Hematopoietic multipotent progenitor cell treated with erythropoietin and hydrocortisone succinate and interleukin-3 and kit ligand, for 8 days (in vitro differentiated cells): ENCODE results near the gene SYPL2.
A peak's percentile ranks its signal among the peaks of the same experiment; 100 is the strongest.

ENCODE experiments used
- DNase-seq: peaks from one replicate; pipeline ENCODE4 v3.0.0-alpha.2; 2015

SYPL2 gene

GRCh38 chr1:109493227-109493626 lies 26.9 kb downstream of the SYPL2 start:
- no peak for DNase-seq

- DNase-seq, result peak; percentile 83
Observed at GRCh38 chr1:109493805-109494539, 27.6 kb downstream of the SYPL2 start, which contains the start of gene CYB561D1. Gene CYB561D1, plus strand, starts transcription at chr1:109494094. Its CDS starts 46 bp downstream, at chr1:109494140.

DNA sequence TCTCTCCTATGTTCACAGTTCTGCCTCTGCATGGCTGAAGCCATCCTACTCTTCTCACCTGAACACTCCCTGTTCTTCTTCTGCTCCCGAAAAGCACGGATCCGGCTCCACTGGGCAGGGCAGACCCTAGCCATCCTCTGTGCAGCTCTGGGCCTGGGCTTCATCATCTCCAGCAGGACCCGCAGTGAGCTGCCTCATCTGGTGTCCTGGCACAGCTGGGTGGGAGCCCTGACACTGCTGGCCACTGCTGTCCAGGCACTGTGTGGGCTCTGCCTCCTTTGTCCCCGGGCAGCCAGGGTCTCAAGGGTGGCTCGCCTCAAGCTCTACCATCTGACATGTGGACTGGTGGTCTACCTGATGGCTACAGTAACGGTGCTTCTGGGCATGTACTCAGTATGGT lies 29.4 kb downstream of the SYPL2 start:
- no peak for DNase-seq

DNA sequence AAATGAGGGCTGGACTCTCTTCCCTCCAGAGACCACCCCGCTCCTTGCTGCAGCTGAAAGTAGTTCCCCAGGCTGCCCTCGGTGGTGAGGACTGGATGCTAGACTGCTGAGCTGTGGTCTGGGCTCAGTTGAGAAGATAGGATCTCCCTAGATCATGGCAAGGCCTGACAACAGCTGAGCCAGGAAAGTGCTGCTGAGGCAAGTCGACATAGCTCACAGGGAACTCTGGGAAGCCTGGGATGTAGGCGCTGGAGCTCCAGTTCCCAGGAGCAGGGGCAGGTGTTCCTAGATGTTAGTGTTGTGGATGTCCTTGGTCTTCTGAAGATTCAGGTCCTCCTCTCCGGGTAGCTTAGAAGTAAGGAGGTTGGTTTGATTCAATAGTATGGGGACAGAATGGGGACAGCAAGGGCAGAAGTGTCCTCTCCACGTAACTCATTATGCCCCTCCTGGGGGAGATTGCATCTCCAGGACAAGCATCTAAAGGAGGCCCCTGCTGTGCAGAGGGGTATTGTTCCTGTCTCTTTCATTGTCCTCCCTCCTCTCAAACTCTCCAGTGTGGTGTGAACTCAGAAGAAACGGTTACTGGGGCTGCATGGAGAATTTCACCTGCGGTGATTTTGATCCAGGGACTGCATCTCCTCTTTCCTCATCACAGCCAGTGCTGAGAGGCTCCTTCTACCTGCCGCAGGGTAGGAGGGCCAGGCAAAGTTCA lies 31.3 kb downstream of the SYPL2 start:
- DNase-seq, result no peak

- peak; percentile 21 for DNase-seq
Observed at GRCh38 chr1:109498161-109498801, 31.9 kb downstream of the SYPL2 start.

GRCh38 chr1:109499081-109499480 lies 32.7 kb downstream of the SYPL2 start:
- DNase-seq, result no peak

- DNase-seq, result peak; percentile 70
Observed at GRCh38 chr1:109499661-109500536, 33.6 kb downstream of the SYPL2 start.

DNA sequence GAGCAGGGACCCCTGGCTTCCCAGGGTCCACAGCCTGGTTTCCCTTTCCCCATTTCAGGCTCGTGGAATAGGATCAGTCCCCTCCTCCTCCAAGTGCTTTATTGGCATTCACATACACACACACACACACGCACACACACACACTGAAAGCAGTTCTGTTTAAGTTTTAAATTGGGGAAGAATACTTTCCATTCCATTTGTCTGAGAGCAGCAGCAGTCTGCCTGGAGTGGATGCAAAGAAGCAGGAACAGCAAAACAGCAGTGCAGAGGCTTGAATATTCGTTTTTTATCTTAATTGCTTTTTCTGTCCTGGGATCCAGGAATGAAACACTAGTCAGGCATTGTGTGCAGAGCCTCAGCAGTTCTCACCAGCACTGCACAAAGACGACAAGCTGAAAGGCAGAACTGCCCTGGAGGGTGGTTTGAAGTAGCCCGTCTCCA lies 34.6 kb downstream of the SYPL2 start:
- no peak for DNase-seq

- peak; percentile 36 for DNase-seq
Observed at GRCh38 chr1:109501644-109502363, 35.5 kb downstream of the SYPL2 start.

DNA sequence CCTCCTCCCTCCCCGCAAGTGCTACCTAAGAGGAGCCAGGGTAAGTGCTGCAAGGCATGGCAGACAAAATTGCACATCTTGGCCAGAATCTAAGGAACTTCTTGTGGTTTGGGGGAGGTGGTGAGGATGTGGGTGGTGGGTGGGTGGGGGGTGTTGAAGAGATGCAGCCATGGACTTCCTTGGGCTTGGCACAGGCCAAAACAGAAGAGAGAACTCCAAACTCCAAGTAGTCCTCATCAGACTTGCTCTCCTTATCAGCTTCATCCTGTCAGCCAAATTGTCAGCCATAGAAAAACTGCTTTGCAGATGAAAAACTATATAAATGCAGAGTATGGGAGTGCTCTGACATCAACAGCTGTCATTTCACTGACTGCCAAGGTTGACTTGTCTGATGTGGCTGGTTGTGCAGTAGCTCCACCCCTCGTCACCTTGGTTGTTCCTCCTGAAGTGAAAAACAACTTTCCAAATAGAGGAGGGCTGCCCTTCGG lies 36.1 kb downstream of the SYPL2 start:
- DNase-seq, result peak; percentile 23

GRCh38 chr1:109503935-109504334 lies 37.6 kb downstream of the SYPL2 start:
- no peak for DNase-seq

GRCh38 chr1:109504974-109505373 lies 38.6 kb downstream of the SYPL2 start:
- DNase-seq, result no peak

DNA sequence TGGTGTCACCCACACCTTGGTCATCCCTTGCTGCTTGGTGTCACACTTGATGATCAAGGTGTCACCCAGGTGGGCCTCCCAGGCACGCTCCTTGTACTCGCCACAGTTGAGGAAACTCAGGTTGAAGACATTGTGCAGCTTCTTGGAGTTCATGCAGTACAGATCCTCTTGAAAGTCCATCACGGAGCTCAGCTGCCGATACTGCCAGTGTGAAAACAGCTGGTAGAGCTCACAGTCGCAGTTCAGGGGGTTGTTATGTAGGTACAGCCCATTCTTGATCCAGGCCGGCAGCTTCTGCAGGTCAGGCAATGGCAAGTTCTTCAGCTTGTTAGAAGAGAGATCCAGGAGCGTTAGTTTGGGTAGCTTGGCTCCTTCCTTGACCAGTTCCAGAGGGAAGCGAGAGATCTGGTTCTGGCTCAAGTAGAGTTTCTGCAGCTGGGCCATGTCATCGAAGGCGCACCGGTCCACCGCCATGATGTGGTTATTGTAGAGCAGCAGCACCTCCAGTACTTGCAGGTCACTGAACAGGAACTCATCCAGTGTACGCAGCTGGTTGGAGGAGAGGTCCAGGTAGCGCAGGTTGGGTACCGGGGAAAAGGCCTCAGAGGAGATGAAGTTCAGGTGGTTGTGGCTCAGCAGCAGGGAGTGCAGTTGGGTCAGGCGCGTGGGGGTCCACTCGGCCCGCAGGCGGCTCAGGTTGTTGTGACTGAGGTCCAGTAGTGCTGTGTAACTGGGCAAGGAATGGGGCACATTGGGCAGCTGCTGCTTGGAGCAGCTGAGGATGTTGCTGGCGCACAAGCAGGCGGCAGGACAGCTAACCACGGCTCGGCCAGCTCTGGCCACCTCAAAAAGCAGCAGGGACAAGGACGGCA lies 41.9 kb downstream of the SYPL2 start:
- no peak for DNase-seq

DNA sequence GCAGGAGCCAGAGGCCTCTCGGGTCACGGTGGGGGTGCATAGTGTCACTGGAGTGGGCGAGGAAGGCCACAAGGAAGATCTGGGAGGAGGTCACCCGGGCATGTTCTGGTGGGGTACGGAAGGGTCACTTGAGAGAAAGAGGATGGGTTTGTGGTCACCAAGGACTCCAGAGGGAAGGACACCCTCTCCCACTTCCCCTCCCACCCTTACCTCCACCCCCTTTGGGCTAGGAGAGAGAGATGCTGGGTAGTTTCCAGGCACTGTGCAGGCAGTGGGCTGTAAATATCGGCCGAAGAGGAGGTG lies 42.5 kb downstream of the SYPL2 start:
- no peak for DNase-seq

- DNase-seq, result peak; percentile 25
Observed at GRCh38 chr1:109509176-109510134, 43.1 kb downstream of the SYPL2 start, which contains the start of gene AMIGO1. Gene AMIGO1, minus strand, starts transcription at chr1:109509727. Its CDS starts 815 bp downstream, at chr1:109508912.

DNA sequence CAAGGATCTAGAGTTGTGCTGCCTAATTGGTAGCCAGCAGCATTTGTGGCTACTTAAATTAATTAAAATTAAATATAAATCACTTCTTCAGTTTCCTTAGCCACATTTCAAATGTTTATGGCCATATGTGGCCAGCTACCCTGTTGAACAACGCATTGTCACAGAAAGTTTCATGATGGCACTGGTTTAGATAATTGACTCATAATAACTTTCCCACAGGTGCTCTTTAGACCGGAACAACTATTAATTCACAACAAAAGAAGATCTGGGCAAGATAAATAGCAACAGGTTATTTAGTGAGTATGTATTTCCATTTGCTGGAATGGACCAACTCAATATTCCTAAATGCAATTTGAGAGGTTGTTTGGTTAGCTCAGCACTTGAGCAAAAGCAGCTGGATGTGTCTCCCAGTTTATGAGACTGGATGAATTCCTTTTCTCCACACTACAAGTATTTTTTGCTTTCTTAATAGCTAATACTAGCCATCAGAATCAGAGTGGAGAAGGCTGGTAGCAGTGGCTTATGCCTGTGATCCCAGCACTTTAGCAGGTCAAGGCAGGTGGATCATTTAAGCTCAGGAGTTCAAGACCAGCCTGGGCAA lies 46.9 kb downstream of the SYPL2 start:
- DNase-seq, result no peak

DNA sequence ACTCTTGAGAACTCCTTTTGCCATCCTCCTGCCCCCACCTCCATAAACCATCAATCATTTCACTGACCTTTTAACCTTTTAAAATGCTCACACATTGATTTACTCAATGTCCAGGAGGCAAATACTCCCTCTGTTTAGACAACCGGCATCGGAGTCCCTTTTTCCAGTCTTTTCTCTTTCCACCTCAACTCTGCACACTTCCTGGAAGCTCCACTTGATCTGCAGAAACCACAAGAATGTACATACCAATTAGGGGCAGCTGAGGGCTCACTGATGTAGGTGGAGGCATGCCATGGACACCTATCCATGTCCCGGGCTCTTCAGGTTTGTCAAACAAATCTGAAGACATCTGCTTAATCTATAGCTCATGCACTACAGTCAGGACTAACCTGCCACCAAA lies 48.5 kb downstream of the SYPL2 start:
- no peak for DNase-seq

DNA sequence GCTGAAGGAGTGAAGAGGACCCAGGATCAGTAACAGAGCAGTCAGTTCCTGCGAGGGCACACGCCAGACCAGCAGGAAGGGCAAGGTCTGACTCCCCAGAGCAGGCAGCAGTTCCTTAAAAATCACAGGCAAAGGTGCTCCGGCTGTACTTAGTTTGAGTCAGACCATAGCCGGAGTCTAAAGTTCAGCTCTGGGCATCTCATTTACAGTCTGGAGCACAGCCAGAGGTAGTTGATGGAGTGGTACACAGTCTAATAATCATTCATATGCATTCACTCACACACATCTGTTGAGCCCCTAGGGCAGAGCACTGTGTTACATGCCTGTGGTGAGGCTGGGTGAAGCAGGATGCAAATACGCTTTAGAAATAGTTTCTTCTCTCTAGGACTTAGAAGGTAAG lies 50.5 kb downstream of the SYPL2 start:
- no peak for DNase-seq

DNA sequence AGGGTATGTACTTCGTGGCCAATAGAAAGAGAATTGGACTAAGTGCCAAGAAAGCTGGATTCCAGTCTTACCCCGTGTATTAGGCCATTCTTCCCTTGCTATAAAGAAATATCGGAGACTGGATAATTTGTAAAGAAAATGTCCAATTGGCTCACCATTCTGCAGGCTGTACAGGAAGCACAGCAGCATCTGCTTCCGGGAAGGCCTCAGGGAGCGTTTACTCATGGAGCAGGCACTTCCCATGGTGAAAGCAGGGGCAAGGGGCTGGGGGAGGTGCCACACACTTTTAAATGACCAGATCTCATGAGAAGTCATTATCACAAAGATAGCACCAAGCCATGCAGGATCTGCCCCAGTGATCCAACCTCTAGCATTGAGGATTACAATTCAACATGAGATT lies 51.0 kb downstream of the SYPL2 start:
- DNase-seq, result no peak
